AG09309 (cell line): ENCODE measurements around the gene RAB11FIP3.

ENCODE experiments used
- DNase-seq: peaks from one replicate; pipeline ENCODE4 v3.0.0-alpha.2; 2010; ENCODE audit warnings: low read depth
- H3K4me3 ChIP-seq: 2 replicates; pipeline ENCODE4 v1.5.1; 2011; ENCODE audit warnings: mild to moderate bottlenecking, low read depth, low read length, moderate library complexity; ENCODE audit not compliant: control insufficient read depth
- CTCF ChIP-seq: IDR thresholded peaks from 2 replicates; pipeline ENCODE4 v1.5.1; 2011; ENCODE audit warnings: mild to moderate bottlenecking, low read depth, low read length, inconsistent platforms; ENCODE audit not compliant: insufficient read depth, control insufficient read depth; ENCODE audit errors: missing control alignments

Gene RAB11FIP3

GRCh38 chr16:563072-563644 lies 137.7 kb downstream of the RAB11FIP3 start:
- no peak for DNase-seq
- no peak overlapping the region for H3K4me3 ChIP-seq
- TF ChIP-seq CTCF: no peak

- no peak overlapping the region for H3K4me3 ChIP-seq
- no peak for TF ChIP-seq CTCF
- DNase-seq: no peak
These were observed 139.4 kb downstream of the RAB11FIP3 start for GRCh38 chr16:564690-565418.

- H3K4me3 ChIP-seq: no peak overlapping the region
- DNase-seq: no peak
- TF ChIP-seq CTCF: no peak
These were observed 140.2 kb downstream of the RAB11FIP3 start for GRCh38 chr16:565419-566330.

GRCh38 chr16:566475-567372 lies 141.3 kb downstream of the RAB11FIP3 start, which contains the start of gene NHLRC4:
Gene NHLRC4 (plus strand): TSS chr16:567005. CDS start chr16:568048, 1,043 bp downstream.
- TF ChIP-seq CTCF: no peak
- no peak for DNase-seq
- no peak within 1 kb of the TSS for H3K4me3 ChIP-seq

GRCh38 chr16:567373-568256 lies 142.2 kb downstream of the RAB11FIP3 start:
- H3K4me3 ChIP-seq: no peak overlapping the region
- no peak for TF ChIP-seq CTCF
- no peak for DNase-seq
